MM.1S (cell line): Measurements from ENCODE around the gene ALKBH2.

Experiments used
- DNase-seq: peaks from one replicate; pipeline ENCODE4 v3.0.0-alpha.2; 2015
- H2AFZ ChIP-seq: fragments of 300-600 bp; sonication (generic); 2 replicates; pipeline ENCODE4 v1.6.0; 2016; ENCODE audit warnings: antibody characterized with exemption, low read length
- H3F3A ChIP-seq: fragments of 300-600 bp; sonication (generic); 2 replicates; pipeline ENCODE4 v1.6.1; 2016; ENCODE audit warnings: mild to moderate bottlenecking, antibody characterized with exemption, low read length, moderate library complexity, mixed read lengths; ENCODE audit not compliant: insufficient read depth
- H3K27ac ChIP-seq: fragments of 300-600 bp; sonication (generic); 2 replicates; pipeline ENCODE4 v1.5.1; 2016; ENCODE audit warnings: mild to moderate bottlenecking, low read length
- H3K27me3 ChIP-seq: fragments of 300-600 bp; sonication (generic); replicated peaks from 2 replicates; pipeline ENCODE4 v1.6.0; 2016; ENCODE audit warnings: low read length; ENCODE audit not compliant: insufficient read depth
- H3K36me3 ChIP-seq: fragments of 300-600 bp; sonication (generic); replicated peaks from 2 replicates; pipeline ENCODE4 v1.6.1; 2016; ENCODE audit warnings: mild to moderate bottlenecking, low read length, mixed read lengths; ENCODE audit not compliant: insufficient read depth
- H3K4me1 ChIP-seq: fragments of 300-600 bp; sonication (generic); 2 replicates; pipeline ENCODE4 v1.6.1; 2016; ENCODE audit warnings: low read length, mixed read lengths
- H3K4me2 ChIP-seq: fragments of 300-600 bp; sonication (generic); 2 replicates; pipeline ENCODE4 v1.6.0; 2016; ENCODE audit warnings: low read depth, low read length
- H3K4me3 ChIP-seq: fragments of 300-600 bp; sonication (generic); 2 replicates; pipeline ENCODE4 v1.5.1; 2016; ENCODE audit warnings: low read length, mixed read lengths
- H3K79me2 ChIP-seq: fragments of 300-600 bp; sonication (generic); 2 replicates; pipeline ENCODE4 v1.6.1; 2016; ENCODE audit warnings: mixed run types, low read length, mixed read lengths
- H3K9ac ChIP-seq: fragments of 300-600 bp; sonication (generic); 2 replicates; pipeline ENCODE4 v1.6.1; 2016; ENCODE audit warnings: low read length, mixed read lengths
- H3K9me2 ChIP-seq: fragments of 300-600 bp; sonication (generic); replicated peaks from 2 replicates; pipeline ENCODE4 v1.6.1; 2016; ENCODE audit warnings: mild to moderate bottlenecking, low read length, mixed read lengths; ENCODE audit not compliant: insufficient read depth
- H3K9me3 ChIP-seq: fragments of 300-600 bp; sonication (generic); replicated peaks from 2 replicates; pipeline ENCODE4 v1.6.1; 2016; ENCODE audit warnings: mild to moderate bottlenecking, low read length, mixed read lengths; ENCODE audit not compliant: insufficient read depth
- H4K20me1 ChIP-seq: fragments of 300-600 bp; sonication (generic); 2 replicates; pipeline ENCODE4 v1.6.1; 2016; ENCODE audit warnings: mild to moderate bottlenecking, low read length, moderate library complexity, mixed read lengths; ENCODE audit not compliant: insufficient read depth
- EZH2 ChIP-seq: fragments of 300-600 bp; sonication (generic); optimal IDR thresholded peaks from 2 replicates; pipeline ENCODE3; 2017; ENCODE audit warnings: low read depth, mild to moderate bottlenecking, antibody characterized with exemption, low read length, mixed read lengths
- EZH2phosphoT487 ChIP-seq: fragments of 300-600 bp; sonication (generic); IDR thresholded peaks from 2 replicates; pipeline ENCODE4 v1.6.1; 2018; ENCODE audit warnings: antibody characterized with exemption, low read length
- TF ChIP-seq, protein P1 (sequence below): fragments of 300-600 bp; sonication (generic); IDR thresholded peaks from 2 replicates; pipeline ENCODE4 v1.5.1; 2016; ENCODE audit warnings: antibody characterized with exemption, low read length, mixed read lengths

The ALKBH2 gene

GRCh38 chr12:109120557-109120956 lies 27.3 kb upstream of the ALKBH2 start:
- no peak overlapping the region for H3K27ac ChIP-seq
- H2AFZ ChIP-seq = no peak overlapping the region
- peaks cover 20% of the 10 kb centered on the region for H3K4me1 ChIP-seq
- H3K27me3 ChIP-seq = no peaks in the 10 kb centered on the region
- TF ChIP-seq EZH2phosphoT487 (no peak), EZH2 (no peak)
- TF ChIP-seq, protein P1, sequence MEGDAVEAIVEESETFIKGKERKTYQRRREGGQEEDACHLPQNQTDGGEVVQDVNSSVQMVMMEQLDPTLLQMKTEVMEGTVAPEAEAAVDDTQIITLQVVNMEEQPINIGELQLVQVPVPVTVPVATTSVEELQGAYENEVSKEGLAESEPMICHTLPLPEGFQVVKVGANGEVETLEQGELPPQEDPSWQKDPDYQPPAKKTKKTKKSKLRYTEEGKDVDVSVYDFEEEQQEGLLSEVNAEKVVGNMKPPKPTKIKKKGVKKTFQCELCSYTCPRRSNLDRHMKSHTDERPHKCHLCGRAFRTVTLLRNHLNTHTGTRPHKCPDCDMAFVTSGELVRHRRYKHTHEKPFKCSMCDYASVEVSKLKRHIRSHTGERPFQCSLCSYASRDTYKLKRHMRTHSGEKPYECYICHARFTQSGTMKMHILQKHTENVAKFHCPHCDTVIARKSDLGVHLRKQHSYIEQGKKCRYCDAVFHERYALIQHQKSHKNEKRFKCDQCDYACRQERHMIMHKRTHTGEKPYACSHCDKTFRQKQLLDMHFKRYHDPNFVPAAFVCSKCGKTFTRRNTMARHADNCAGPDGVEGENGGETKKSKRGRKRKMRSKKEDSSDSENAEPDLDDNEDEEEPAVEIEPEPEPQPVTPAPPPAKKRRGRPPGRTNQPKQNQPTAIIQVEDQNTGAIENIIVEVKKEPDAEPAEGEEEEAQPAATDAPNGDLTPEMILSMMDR = no peak
- no peaks in the 10 kb centered on the region for H4K20me1 ChIP-seq
- DNase-seq = no peak
- no peaks in the 10 kb centered on the region for H3K9me2 ChIP-seq
- H3F3A ChIP-seq = no peaks in the 10 kb centered on the region
- 0 out of 2 replicates have a peak, but pooled peaks cover 3% of the 10 kb centered on the region for H3K79me2 ChIP-seq
- H3K4me3 ChIP-seq = no peak overlapping the region
- H3K4me2 ChIP-seq = no peak overlapping the region
- no peaks in the 10 kb centered on the region for H3K9me3 ChIP-seq
- H3K9ac ChIP-seq = no peak overlapping the region
- no peaks in the 10 kb centered on the region for H3K36me3 ChIP-seq

GRCh38 chr12:109120095-109120494 lies 26.8 kb upstream of the ALKBH2 start:
- Histone ChIP-seq H4K20me1 (no peaks in the 10 kb centered on the region), H3K4me2 (no peak overlapping the region), H3K27me3 (no peaks in the 10 kb centered on the region), H3K4me3 (no peak overlapping the region), H3K36me3 (no peaks in the 10 kb centered on the region), H3K9ac (no peak overlapping the region), H3K9me2 (no peaks in the 10 kb centered on the region), H3K9me3 (no peaks in the 10 kb centered on the region), H2AFZ (no peak overlapping the region), H3F3A (peaks cover 1% of the 10 kb centered on the region), H3K4me1 (peaks cover 20% of the 10 kb centered on the region), H3K79me2 (0 out of 2 replicates have a peak, but pooled peaks cover 3% of the 10 kb centered on the region), H3K27ac (no peak overlapping the region)
- TF ChIP-seq EZH2phosphoT487 (no peak), EZH2 (no peak)
- TF ChIP-seq, protein P1 = no peak
- no peak for DNase-seq

GRCh38 chr12:109116611-109116949 lies 23.3 kb upstream of the ALKBH2 start:
- Histone ChIP-seq H3K9me3 (no peaks in the 10 kb centered on the region), H4K20me1 (no peaks in the 10 kb centered on the region), H3K4me2 (no peak overlapping the region), H3F3A (peaks cover 28% of the 10 kb centered on the region), H3K9ac (no peak overlapping the region), H3K4me3 (no peak overlapping the region), H3K27me3 (no peaks in the 10 kb centered on the region), H3K27ac (no peak overlapping the region), H3K9me2 (no peaks in the 10 kb centered on the region), H3K4me1 (peaks cover 42% of the 10 kb centered on the region), H3K36me3 (no peaks in the 10 kb centered on the region), H2AFZ (no peak overlapping the region), H3K79me2 (0 out of 2 replicates have a peak, but pooled peaks cover 3% of the 10 kb centered on the region)
- no peak for DNase-seq
- no peak for TF ChIP-seq EZH2
- TF ChIP-seq, protein P1 = no peak
